Measurements from ENCODE around the gene ZNF653. TPM values are rescaled to one million over a fixed set of nuclear protein-coding genes. Genes with fewer than 3 reads are reported as not detected.

The ZNF653 gene
- total and polyA plus RNA-seq, 2 of the 8 experiments (the other 6 are each of a cell fraction or from before 2014, with no cell fraction given), result 7.0 to 7.9 TPM

DNA sequence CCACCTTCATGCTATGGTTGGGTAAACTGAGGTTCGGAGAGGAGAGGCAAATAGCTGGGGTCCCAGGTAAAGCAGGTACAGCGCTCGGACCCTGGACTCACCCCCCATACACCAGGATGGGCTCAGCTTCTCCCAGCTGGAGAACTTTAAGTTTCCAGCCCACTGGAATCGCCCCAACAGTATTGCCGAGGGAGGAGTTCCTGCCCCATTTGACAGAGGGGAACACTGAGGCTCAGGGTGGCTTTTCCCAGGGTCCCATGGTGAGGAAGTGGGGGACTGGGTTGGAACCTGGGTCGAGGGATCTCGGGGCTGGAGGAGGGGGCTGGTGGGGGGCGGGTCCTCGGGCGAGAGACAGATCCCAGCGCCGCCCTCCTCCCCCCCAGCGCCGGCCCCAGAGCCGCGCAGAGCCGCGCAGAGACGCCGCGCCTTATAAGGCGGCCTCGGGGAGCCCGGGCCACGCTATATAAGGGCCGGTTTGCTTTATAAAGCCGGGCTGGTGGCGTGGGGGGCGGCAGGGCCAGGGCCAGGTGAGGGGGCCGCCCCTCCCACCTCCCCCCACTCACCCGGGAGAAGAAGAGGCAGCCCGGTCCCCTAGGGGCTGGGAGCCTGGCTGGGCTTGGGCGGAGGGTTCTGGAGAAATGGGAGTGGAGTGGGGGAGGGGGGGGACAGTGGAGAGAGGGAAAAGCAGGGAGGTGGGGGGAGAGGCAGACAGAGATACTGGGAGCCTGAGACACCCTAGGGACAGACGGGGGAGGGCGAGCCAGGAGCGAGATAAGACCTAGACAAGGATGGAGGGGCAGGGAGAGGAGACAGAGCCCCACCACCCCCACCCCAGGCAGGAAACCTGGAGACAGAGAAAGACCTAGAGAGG is 34.1 kb upstream of the ZNF653 start:
- H2BK120ac ChIP-seq (replicated peaks; ENCODE audit: low read depth, low read length), result no peak overlapping the region
- peak in 1 of 2 experiments; percentile 63 for DNase-seq (ENCODE audit: low read depth in 1 of 2, low spot score in 2 of 2)
- no peak for FAIRE-seq
- no peak overlapping the region for H4K91ac ChIP-seq (replicated peaks; ENCODE audit: insufficient read length, low read length)
- H3K23me2 ChIP-seq (ENCODE audit: low read depth, low read length), result peaks cover 7% of the 10 kb centered on the region; the same call in 1 of the 2 replicates
- no peak overlapping the region for H3K18ac ChIP-seq (ENCODE audit: extremely low read depth, low read length)
- H4K20me1 ChIP-seq (replicated peaks in 1 of 2; ENCODE audit: control insufficient read depth in 1 of 2, insufficient read depth in 2 of 2, low read length in 2 of 2), result no peaks in the 10 kb centered on the region
- CTCF ChIA-PET (ENCODE audit: partially characterized antibody), result interaction anchor here (1.0 to 2.3 kb wide), 6 partner anchors 10 to 156 kb away, joined by 3 to 9 read pairs (median 4); partner anchors contain the start of gene ECSIT
- H2BK20ac ChIP-seq (ENCODE audit: low read length), result no peak overlapping the region
- H3K56ac ChIP-seq (replicated peaks; ENCODE audit: insufficient read length, low read depth, low read length), result no peak overlapping the region
- no peak overlapping the region for H4K5ac ChIP-seq (ENCODE audit: insufficient read length, low read depth, low read length)
- H3K23ac ChIP-seq (ENCODE audit: insufficient read length), result no peak overlapping the region
- H2BK12ac ChIP-seq (ENCODE audit: low read depth, low read length), result peak overlapping the region; percentile 81; the same call in 1 of the 2 replicates
- no peaks in the 10 kb centered on the region for H3K9me3 ChIP-seq (ENCODE audit: insufficient read depth in 2 of 2, low read depth in 1 of 2, low read length in 1 of 2)
- 60% methylated on average over 5 of the region's 36 CpGs; no CpG with 5 or more reads in 1 of the 2 experiments for WGBS, 2 experiments (ENCODE audit: extremely low coverage in 1 of 2, insufficient coverage in 1 of 2, insufficient read length in 1 of 2, insufficient replicate concordance in 2 of 2, low coverage in 1 of 2, low lambda C conversion rate in 2 of 2, missing lambda C conversion rate in 1 of 2)
- H3K36me3 ChIP-seq (ENCODE audit: control insufficient read depth in 2 of 4, insufficient read depth in 4 of 4, low read length in 3 of 4), result no peaks in the 10 kb centered on the region
- peak overlapping the region; percentile 27 to 54 (median 42) for H3K4me3 ChIP-seq (ENCODE audit: extremely low read depth in 1 of 4, insufficient read depth in 2 of 4, low read depth in 3 of 4, low read length in 4 of 4)
- no peak overlapping the region for H3K4ac ChIP-seq (replicated peaks; ENCODE audit: insufficient read length, low read depth, low read length)
- no peaks in the 10 kb centered on the region; a peak in 1 of 7 replicates for H3K27me3 ChIP-seq (replicated peaks in 1 of 4; ENCODE audit: control insufficient read depth in 3 of 4, extremely low read depth in 1 of 4, insufficient read depth in 3 of 4, low read length in 3 of 4)
- no peak overlapping the region; the same call in 1 of the 2 replicates for H2BK15ac ChIP-seq (ENCODE audit: low read length)
- no peak overlapping the region for H2BK5ac ChIP-seq (ENCODE audit: low read depth, low read length)
- H3K9ac ChIP-seq (replicated peaks in 1 of 4; ENCODE audit: extremely low read depth in 1 of 4, low read depth in 3 of 4, low read length in 3 of 4), result peak overlapping the region in 2 of 4 experiments; percentile 38 to 47; a peak in 5 of 7 replicates
- no peak overlapping the region for H3K14ac ChIP-seq (ENCODE audit: insufficient read length)
- H2AK5ac ChIP-seq (ENCODE audit: low read depth, low read length), result no peak overlapping the region
- no peaks in the 10 kb centered on the region for H3K79me2 ChIP-seq (ENCODE audit: control insufficient read depth in 1 of 2, insufficient read depth in 2 of 2, low read length in 2 of 2)
- H4K8ac ChIP-seq (ENCODE audit: extremely low read depth, insufficient read depth, low read length), result 0 out of 2 replicates have a peak overlapping the region, but pooled peaks have one; percentile 57
- H3K79me1 ChIP-seq (ENCODE audit: low read depth, low read length), result no peaks in the 10 kb centered on the region
- H3K27ac ChIP-seq (ENCODE audit: low read depth, low read length), result no peak overlapping the region
- H2AFZ ChIP-seq (ENCODE audit: low read length), result no peak overlapping the region
- peaks cover 4 to 20% (median 18%) of the 10 kb centered on the region in 4 experiments for H3K4me1 ChIP-seq (replicated peaks in 1 of 4; ENCODE audit: control insufficient read depth in 3 of 4, insufficient read depth in 4 of 4, low read length in 3 of 4)
- POLR2A ChIA-PET (ENCODE audit: partially characterized antibody), result interaction anchor here (0.6 to 1.8 kb wide), 12 partner anchors 8 to 914 kb away, joined by 3 to 15 read pairs (median 3); partner anchors contain the start of genes ECSIT, ELAVL3, ELOF1 and ZNF653
- H3K4me2 ChIP-seq (ENCODE audit: insufficient read depth in 1 of 2, low read depth in 2 of 2, low read length in 2 of 2), result peak overlapping the region; percentile 73 to 78
- TF ChIP-seq FOSL1 (IDR thresholded peaks at IDR 0.05; ENCODE audit: insufficient read depth, low read depth, low read length) (no peak), ASH2L (IDR thresholded peaks at IDR 0.05; ENCODE audit: low read length) (peak; percentile 28), KDM4A (IDR thresholded peaks at IDR 0.05; ENCODE audit: low read depth, low read length, severe bottlenecking) (no peak), JUN (IDR thresholded peaks at IDR 0.05; ENCODE audit: low read depth, low read length) (no peak), TBP (IDR thresholded peaks at IDR 0.05; ENCODE audit: low read depth, low read length) (no peak), KDM1A (IDR thresholded peaks at IDR 0.05; ENCODE audit: borderline replicate concordance, low read length) (peak; percentile 80; the same call in 1 of the 2 replicates), SP2 (IDR thresholded peaks at IDR 0.05; ENCODE audit: low read length) (no peak), POLR2AphosphoS5 (IDR thresholded peaks at IDR 0.05; ENCODE audit: low read depth, low read length) (no peak), CREB1 (IDR thresholded peaks at IDR 0.05) (no peak), GTF2F1 (IDR thresholded peaks at IDR 0.05; ENCODE audit: borderline replicate concordance, low read depth, low read length) (no peak), EGR1 (IDR thresholded peaks at IDR 0.05; ENCODE audit: borderline replicate concordance, low read depth, low read length) (no peak)
- TF ChIP-seq, protein P1, sequence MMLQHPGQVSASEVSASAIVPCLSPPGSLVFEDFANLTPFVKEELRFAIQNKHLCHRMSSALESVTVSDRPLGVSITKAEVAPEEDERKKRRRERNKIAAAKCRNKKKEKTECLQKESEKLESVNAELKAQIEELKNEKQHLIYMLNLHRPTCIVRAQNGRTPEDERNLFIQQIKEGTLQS (IDR thresholded peaks at IDR 0.05; ENCODE audit: insufficient read depth, low read depth, low read length), result no peak
